ENCODE data around the gene POLD2.

POLD2 gene

DNA sequence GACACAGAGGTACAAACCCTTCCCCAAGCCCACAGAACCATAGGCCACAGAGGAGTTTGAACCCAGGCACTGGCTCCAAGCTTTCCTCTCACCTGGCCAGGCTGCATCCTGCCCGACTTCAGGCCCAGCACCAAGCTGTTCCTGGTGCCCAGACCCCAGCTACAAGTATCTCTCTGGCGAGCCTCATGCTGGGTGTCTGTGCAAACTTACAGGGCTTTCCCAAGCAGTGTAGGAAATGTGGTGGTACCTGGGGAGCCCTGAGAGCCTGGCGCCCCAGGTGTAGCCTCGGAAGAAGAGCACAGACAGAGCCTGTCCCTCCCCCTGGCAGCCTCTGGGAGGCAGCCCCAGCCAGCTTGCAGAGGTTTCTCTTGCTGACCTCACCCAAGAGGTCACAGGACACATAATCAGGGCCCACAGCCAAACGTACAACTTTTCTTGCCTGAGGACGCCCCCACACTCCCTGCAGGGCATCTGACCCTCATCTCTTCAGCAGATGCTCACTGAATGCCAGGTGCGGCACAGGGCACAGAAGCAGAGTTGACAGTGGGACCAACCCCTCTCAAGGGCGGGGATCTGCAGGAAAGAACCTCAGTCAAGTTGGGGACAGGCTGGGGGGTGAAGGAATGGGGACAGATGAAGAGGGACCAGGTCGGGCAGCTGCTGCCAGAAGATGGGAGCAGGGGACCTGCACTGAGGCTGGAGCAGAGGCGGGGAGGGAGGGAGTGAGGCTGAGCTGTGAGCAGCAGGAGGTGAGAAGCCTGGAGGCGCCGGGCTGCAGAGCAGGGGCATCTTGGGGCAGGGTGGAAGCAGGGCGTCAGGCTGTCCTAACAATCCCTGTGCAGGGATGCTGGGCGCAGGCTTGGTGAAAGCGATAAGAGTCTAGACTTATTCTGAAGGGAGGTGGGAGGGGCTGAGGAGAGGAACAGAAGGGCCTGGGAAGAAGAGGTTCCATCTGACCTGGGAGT is 34.0 kb upstream of the POLD2 start:
- TF ChIP-seq, protein P1, sequence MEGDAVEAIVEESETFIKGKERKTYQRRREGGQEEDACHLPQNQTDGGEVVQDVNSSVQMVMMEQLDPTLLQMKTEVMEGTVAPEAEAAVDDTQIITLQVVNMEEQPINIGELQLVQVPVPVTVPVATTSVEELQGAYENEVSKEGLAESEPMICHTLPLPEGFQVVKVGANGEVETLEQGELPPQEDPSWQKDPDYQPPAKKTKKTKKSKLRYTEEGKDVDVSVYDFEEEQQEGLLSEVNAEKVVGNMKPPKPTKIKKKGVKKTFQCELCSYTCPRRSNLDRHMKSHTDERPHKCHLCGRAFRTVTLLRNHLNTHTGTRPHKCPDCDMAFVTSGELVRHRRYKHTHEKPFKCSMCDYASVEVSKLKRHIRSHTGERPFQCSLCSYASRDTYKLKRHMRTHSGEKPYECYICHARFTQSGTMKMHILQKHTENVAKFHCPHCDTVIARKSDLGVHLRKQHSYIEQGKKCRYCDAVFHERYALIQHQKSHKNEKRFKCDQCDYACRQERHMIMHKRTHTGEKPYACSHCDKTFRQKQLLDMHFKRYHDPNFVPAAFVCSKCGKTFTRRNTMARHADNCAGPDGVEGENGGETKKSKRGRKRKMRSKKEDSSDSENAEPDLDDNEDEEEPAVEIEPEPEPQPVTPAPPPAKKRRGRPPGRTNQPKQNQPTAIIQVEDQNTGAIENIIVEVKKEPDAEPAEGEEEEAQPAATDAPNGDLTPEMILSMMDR (IDR thresholded peaks at IDR 0.05; ENCODE audit: borderline replicate concordance, control extremely low read depth, extremely low read depth, insufficient read depth, missing control alignments) = no peak
- peak; percentile 20 for DNase-seq (ENCODE audit: low spot score)
- in situ Hi-C loops (cut with MboI; ENCODE audit: low sequenced_read_pairs, unreplicated experiment) = no loop called here

DNA sequence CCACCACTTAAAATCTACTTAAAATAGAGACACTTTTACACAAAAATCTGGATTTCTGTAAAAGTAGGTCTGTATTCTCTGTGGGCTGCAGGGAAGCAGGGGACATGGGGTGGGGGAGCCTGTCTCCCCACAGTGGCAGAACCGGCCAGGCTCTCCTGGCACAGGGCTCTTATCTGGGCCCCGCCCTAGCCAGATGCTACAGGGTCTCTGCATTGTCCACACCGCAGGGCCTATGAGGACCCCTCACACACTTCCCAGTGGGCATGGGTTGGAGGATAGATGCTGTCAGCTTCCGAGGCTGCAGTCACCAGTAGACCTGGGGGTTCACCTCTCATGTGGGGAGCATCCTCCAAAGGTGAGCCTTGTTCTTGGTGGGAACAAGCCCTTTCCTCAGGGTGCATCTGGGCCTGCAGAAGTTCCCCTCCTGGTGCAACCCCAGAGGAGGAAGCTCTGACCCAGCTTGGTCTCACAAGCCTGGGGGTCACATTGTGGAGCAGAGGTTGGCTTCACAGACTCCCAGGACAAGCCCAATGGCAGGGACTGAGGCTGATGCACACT is 33.2 kb upstream of the POLD2 start:
- TF ChIP-seq, protein P1 (IDR thresholded peaks at IDR 0.05; ENCODE audit: borderline replicate concordance, control extremely low read depth, extremely low read depth, insufficient read depth, missing control alignments) = no peak
- in situ Hi-C loops (cut with MboI; ENCODE audit: low sequenced_read_pairs, unreplicated experiment) = no loop called here
- DNase-seq (ENCODE audit: low spot score) = no peak

DNA sequence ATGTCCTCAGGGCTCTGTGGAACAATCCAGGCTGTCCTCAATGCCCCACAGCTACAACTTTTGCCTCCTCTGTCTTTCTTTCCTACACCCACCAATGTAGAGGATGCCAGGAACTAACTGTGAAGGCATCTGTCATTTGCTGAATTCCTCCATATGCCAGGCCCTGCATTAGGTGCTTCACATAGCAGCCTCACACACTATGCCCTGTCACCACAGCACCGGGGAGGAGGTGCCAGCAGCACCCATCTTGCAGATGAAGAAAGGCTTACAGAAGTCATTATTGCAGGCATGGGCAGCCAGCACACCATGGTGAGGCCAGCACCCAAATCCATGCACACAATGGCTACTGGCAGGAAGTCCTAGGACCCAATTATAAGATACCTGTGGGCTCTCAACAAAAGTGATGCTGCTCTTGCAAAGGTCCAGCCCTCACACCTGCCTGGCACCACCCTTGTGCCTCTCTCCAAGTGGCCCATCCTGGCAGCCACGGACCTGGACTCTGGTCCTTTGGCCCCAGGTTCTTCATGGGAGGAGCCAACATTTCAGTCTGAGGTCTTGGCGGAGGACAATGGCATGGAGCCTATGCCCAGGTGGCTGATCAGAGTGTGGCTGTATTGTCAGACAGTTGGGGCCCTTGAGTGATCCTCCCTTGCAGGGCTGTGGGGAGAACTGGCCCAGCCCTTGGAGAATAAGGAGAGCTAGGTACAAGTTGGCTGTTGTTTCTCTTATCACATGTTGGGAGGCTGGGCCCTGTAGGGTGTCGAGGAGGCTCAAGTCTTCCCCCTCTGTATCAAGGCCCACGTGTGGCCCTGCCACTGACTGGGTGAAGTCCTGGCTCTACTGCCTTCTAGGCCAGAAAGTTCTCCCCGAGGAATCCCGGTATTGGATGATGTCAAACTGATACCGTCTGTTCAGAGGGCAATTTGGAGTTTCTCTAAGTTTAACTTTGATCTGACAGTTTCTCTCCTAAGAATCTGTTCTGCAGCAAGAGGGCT is 32.1 kb upstream of the POLD2 start:
- in situ Hi-C loops (cut with MboI; ENCODE audit: low sequenced_read_pairs, unreplicated experiment) = no loop called here
- no peak for DNase-seq (ENCODE audit: low spot score)
- TF ChIP-seq, protein P1 (IDR thresholded peaks at IDR 0.05; ENCODE audit: borderline replicate concordance, control extremely low read depth, extremely low read depth, insufficient read depth, missing control alignments) = no peak

DNA sequence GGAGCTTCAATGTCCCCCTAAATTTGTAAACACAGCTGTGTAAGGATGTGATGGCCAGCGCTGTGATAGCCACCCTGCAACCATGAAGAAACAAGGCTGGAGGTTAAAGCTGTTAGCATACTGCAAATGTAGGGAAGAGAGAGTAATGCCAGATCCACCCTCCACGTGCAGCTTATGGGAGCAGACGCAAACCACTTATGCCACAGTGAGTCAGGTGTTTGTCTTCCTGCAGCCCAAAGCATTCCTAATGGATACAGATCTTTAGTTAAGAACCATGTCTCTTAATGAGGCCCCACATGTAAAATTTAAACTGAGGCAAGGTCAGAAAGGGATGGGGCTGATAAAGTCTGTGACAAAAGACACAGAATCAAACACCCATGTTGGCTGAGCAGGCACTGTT is 31.4 kb upstream of the POLD2 start:
- in situ Hi-C loops (cut with MboI; ENCODE audit: low sequenced_read_pairs, unreplicated experiment) = no loop called here
- TF ChIP-seq, protein P1 (IDR thresholded peaks at IDR 0.05; ENCODE audit: borderline replicate concordance, control extremely low read depth, extremely low read depth, insufficient read depth, missing control alignments) = no peak
- DNase-seq (ENCODE audit: low spot score) = no peak

DNA sequence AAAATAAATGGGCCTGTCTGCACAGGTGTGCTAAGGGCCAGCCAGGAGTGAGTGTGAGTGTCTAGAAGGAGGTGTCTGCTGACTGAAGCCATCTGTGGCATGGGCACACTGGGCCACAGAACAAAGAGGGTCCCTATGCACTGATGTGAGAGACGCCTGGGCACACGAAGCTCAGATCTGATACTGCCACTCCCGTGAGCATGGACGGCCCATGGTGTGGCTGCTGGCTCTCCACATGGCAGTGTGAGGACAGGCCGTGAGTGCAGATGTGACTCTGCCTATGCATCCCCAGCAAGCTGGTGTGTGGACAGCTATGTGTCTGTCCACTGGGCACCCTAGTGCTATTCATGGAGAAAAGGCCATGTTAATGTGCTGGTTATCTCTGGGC is 30.6 kb upstream of the POLD2 start:
- in situ Hi-C loops (cut with MboI; ENCODE audit: low sequenced_read_pairs, unreplicated experiment) = no loop called here
- TF ChIP-seq, protein P1 (IDR thresholded peaks at IDR 0.05; ENCODE audit: borderline replicate concordance, control extremely low read depth, extremely low read depth, insufficient read depth, missing control alignments) = no peak

More for the DNA sequence above, 30.6 kb upstream of the POLD2 start:
- DNase-seq (ENCODE audit: low spot score) = peak; percentile 19
